Endodermal cell (in vitro differentiated cells): ENCODE data around the gene PRKCZ. TPM values are rescaled to one million over a fixed set of nuclear protein-coding genes. Genes with fewer than 3 reads are reported as not detected.

Experiments
- DNase-seq: peaks from one replicate; pipeline ENCODE4 v3.0.0-alpha.2; 2017
- H3K27ac ChIP-seq: 2 replicates; pipeline ENCODE4 v1.5.1; 2013; ENCODE audit warnings: mild to moderate bottlenecking, low read depth, low read length, moderate library complexity
- H3K27me3 ChIP-seq: 2 replicates; pipeline ENCODE4 v1.6.1; 2013; ENCODE audit warnings: mild to moderate bottlenecking, low read length, moderate library complexity; ENCODE audit not compliant: insufficient read depth, control insufficient read depth, poor library complexity, severe bottlenecking
- H3K36me3 ChIP-seq: 2 replicates; pipeline ENCODE4 v1.7.0; 2013; ENCODE audit warnings: mild to moderate bottlenecking, low read length, moderate library complexity; ENCODE audit not compliant: control insufficient read depth, insufficient read depth
- H3K4me1 ChIP-seq: one replicate; pipeline ENCODE4 v1.7.0; 2013; ENCODE audit warnings: low read length; ENCODE audit not compliant: control insufficient read depth, insufficient read depth
- H3K4me3 ChIP-seq: 2 replicates; pipeline ENCODE4 v1.5.1; 2013; ENCODE audit warnings: mild to moderate bottlenecking, low read length, moderate library complexity
- H3K9ac ChIP-seq: 2 replicates; pipeline ENCODE4 v1.6.1; 2013; ENCODE audit warnings: mild to moderate bottlenecking, low read length, moderate library complexity; ENCODE audit not compliant: poor library complexity, severe bottlenecking; ENCODE audit errors: extremely low read depth
- H3K9me3 ChIP-seq: 2 replicates; pipeline ENCODE4 v1.6.1; 2013; ENCODE audit warnings: mild to moderate bottlenecking, low read length, moderate library complexity; ENCODE audit not compliant: control insufficient read depth
- H3K27ac Mint-ChIP-seq: 2 replicates; pipeline ENCODE4 v1.8.0; 2020; ENCODE audit warnings: mixed read lengths
- H3K27me3 Mint-ChIP-seq: 2 replicates; pipeline ENCODE4 v1.8.0; 2021; ENCODE audit warnings: mild to moderate bottlenecking, mixed read lengths; ENCODE audit not compliant: insufficient read depth
- H3K36me3 Mint-ChIP-seq: 2 replicates; pipeline ENCODE4 v1.8.0; 2020; ENCODE audit warnings: low read depth, mixed read lengths
- H3K4me1 Mint-ChIP-seq: 2 replicates; pipeline ENCODE4 v1.8.0; 2020; ENCODE audit warnings: mixed read lengths
- H3K4me3 Mint-ChIP-seq: 2 replicates; pipeline ENCODE4 v1.8.0; 2020; ENCODE audit warnings: mild to moderate bottlenecking, moderate library complexity, mixed read lengths
- H3K9me3 Mint-ChIP-seq: 2 replicates; pipeline ENCODE4 v1.8.0; 2020; ENCODE audit warnings: mild to moderate bottlenecking, mixed read lengths
- CTCF ChIP-seq: fragments of 200-600 bp; sonication (generic); conservative IDR thresholded peaks from 2 replicates; pipeline ENCODE4 v1.5.0; 2021; ENCODE audit warnings: antibody characterized with exemption, mild to moderate bottlenecking
- WGBS, 2 experiments: methylation state at CpG; one replicate each; pipeline versions ENCODE4 v1.1.5 to v1.1.7; 2013; ENCODE audit warnings: missing lambda C conversion rate in 2 of 2, mixed read lengths in 1 of 2; ENCODE audit not compliant: insufficient coverage in 1 of 2, insufficient read length in 1 of 2; 5-methylcytosine and 5-hydroxymethylcytosine counted together
- total RNA-seq, 2 donors: library from RNA; stranded (reverse); fragmentation: NEBNext Ultra II Directional in 1 of 2; extraction: Animal tissue kit (Norgen Biotek cat#: 25700) in 1 of 2; gene quantifications; 2 replicates in 1 of 2; 3 replicates in 1 of 2; pipeline ENCODE4 v1.2.1, GENCODE V29; 2021

Gene PRKCZ
- total RNA-seq, 2 donors from 2014 or later: 49.9 to 68.5 TPM

DNA sequence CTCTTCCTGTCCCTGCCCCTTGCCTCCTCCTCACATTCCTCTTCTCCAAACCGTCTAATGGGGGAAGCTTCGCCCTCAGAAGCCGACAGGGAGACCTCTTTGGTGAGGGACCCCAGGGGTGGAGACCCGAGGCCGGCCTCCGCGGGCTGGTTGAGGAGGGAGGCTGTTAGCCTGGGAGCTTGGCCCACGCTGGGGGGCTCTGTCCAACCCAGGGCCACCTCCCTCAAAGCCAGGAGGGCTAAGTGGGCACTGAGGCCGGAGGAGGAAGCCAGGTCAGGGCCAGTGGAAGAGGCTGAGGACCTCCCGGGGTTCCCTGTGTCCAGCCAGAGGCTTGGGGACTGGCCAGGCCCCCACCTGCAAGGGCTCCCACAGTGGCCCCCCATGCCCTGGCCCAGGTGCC is 25.8 kb upstream of the PRKCZ start:
- peaks cover 21% of the 10 kb centered on the region for H3K27me3 Mint-ChIP-seq
- H3K4me3 ChIP-seq: no peak overlapping the region
- no peak overlapping the region for H3K27ac Mint-ChIP-seq

GRCh38 chr1:2024887-2025286 is 25.3 kb upstream of the PRKCZ start:
- H3K4me1 Mint-ChIP-seq: no peaks in the 10 kb centered on the region
- H3K4me1 ChIP-seq: no peaks in the 10 kb centered on the region
- H3K9ac ChIP-seq: no peak overlapping the region
- DNase-seq: no peak
- H3K27ac ChIP-seq: no peak overlapping the region
- H3K27me3 ChIP-seq: peaks cover 17% of the 10 kb centered on the region
- H3K27me3 Mint-ChIP-seq: peaks cover 18% of the 10 kb centered on the region
- H3K4me3 ChIP-seq: no peak overlapping the region
- no peaks in the 10 kb centered on the region for H3K9me3 Mint-ChIP-seq
- no peaks in the 10 kb centered on the region for H3K36me3 ChIP-seq
- no peaks in the 10 kb centered on the region for H3K9me3 ChIP-seq
- H3K36me3 Mint-ChIP-seq: no peaks in the 10 kb centered on the region
- no peak for TF ChIP-seq CTCF
- 88 to 90% methylated on average over 18 of the region's 18 CpGs for WGBS, 2 experiments
- H3K4me3 Mint-ChIP-seq: no peak overlapping the region
- no peak overlapping the region for H3K27ac Mint-ChIP-seq

More for the DNA sequence above, 25.8 kb upstream of the PRKCZ start:
- no peaks in the 10 kb centered on the region for H3K9me3 Mint-ChIP-seq
- Histone ChIP-seq H3K27ac (no peak overlapping the region), H3K9ac (no peak overlapping the region), H3K4me1 (no peaks in the 10 kb centered on the region), H3K9me3 (no peaks in the 10 kb centered on the region), H3K27me3 (peaks cover 21% of the 10 kb centered on the region), H3K36me3 (no peaks in the 10 kb centered on the region)
- no peaks in the 10 kb centered on the region for H3K36me3 Mint-ChIP-seq
- H3K4me3 Mint-ChIP-seq: no peak overlapping the region
- no peak for DNase-seq
- 91 to 100% methylated on average over 1 to 10 of the region's 10 CpGs for WGBS, 2 experiments
- no peak for TF ChIP-seq CTCF
- H3K4me1 Mint-ChIP-seq: no peaks in the 10 kb centered on the region

DNA sequence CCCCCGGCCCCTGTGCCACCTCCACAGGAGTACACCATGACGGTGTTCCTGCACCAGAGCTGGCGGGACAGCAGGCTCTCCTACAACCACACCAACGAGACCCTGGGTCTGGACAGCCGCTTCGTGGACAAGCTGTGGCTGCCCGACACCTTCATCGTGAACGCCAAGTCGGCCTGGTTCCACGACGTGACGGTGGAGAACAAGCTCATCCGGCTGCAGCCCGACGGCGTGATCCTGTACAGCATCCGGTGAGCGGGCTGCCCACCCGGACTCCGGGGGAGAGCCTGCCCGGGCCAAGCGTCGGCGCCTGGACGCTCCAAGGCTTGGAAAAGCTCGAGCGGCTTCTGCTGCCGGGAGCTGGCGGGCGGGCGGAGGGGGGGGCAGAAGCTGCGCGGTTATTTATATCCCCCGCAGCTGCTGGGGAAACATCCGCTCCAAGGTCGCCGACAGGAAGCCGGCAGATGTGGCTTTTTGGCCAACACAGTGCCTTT is 24.7 kb upstream of the PRKCZ start:
- no peak overlapping the region for H3K4me3 Mint-ChIP-seq
- 92 to 97% methylated on average over 23 to 39 of the region's 39 CpGs for WGBS, 2 experiments
- Histone ChIP-seq H3K9ac (no peak overlapping the region), H3K36me3 (no peaks in the 10 kb centered on the region), H3K27ac (no peak overlapping the region), H3K4me1 (no peaks in the 10 kb centered on the region), H3K9me3 (no peaks in the 10 kb centered on the region), H3K4me3 (no peak overlapping the region), H3K27me3 (peaks cover 10% of the 10 kb centered on the region)
- H3K9me3 Mint-ChIP-seq: no peaks in the 10 kb centered on the region
- no peak for DNase-seq
- no peaks in the 10 kb centered on the region for H3K4me1 Mint-ChIP-seq
- H3K27me3 Mint-ChIP-seq: peaks cover 12% of the 10 kb centered on the region
- no peak for TF ChIP-seq CTCF
- H3K27ac Mint-ChIP-seq: no peak overlapping the region
- H3K36me3 Mint-ChIP-seq: no peaks in the 10 kb centered on the region
